GM12875 (cell line): ENCODE data around the gene LCN10.
"Not testable (repeated sequence)": the region's sequence is repeated elsewhere in the genome, so short reads cannot be mapped to it uniquely, and the experiment has no call there.

Experiments used
- H3K4me3 ChIP-seq: one replicate; pipeline ENCODE4 v1.5.1; 2011; ENCODE audit warnings: low read depth, low read length, control low read depth
- TF ChIP-seq, protein P1 (sequence below): IDR thresholded peaks from 2 replicates; pipeline ENCODE4 v1.5.1; 2011; ENCODE audit warnings: low read depth, mild to moderate bottlenecking, control low read depth, inconsistent platforms, low read length, moderate library complexity, borderline replicate concordance; ENCODE audit not compliant: insufficient read depth

LCN10 gene

DNA sequence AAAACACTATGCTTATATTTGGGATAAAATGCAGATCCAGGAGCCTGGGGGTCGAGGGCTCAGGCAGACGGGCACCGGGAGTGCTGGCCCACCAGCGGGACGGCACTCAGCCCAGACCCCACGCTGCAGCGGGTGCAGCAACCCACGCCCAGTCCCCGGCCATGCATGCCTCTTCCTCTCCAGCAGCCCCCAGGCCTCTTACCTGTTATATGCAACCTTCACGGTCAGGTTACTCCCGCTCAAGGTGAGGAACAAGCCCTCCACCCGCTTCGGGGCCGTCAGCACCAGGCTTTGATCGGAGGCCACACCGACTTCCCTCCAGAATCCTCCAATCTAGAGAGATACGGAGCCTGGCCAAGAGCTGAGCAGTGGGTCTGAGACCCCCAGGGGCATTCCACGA lies 14.1 kb upstream of the LCN10 start:
- H3K4me3 ChIP-seq = no peak overlapping the region
- TF ChIP-seq, protein P1, sequence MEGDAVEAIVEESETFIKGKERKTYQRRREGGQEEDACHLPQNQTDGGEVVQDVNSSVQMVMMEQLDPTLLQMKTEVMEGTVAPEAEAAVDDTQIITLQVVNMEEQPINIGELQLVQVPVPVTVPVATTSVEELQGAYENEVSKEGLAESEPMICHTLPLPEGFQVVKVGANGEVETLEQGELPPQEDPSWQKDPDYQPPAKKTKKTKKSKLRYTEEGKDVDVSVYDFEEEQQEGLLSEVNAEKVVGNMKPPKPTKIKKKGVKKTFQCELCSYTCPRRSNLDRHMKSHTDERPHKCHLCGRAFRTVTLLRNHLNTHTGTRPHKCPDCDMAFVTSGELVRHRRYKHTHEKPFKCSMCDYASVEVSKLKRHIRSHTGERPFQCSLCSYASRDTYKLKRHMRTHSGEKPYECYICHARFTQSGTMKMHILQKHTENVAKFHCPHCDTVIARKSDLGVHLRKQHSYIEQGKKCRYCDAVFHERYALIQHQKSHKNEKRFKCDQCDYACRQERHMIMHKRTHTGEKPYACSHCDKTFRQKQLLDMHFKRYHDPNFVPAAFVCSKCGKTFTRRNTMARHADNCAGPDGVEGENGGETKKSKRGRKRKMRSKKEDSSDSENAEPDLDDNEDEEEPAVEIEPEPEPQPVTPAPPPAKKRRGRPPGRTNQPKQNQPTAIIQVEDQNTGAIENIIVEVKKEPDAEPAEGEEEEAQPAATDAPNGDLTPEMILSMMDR = no peak

DNA sequence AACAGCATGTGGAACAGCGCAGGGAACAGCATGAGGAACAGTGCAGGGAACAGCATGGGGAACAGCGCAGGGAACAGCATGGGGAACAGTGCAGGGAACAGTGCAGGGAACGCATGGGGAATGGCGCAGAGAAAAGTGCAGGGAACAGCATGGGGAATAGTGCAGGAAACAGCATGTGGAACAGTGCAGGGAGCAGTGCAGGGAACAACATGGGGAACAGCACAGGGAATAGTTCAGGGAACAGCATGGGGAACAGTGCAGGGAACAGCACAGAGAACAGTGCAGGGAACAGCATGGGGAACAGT lies 13.3 kb upstream of the LCN10 start:
- TF ChIP-seq, protein P1 = no peak

DNA sequence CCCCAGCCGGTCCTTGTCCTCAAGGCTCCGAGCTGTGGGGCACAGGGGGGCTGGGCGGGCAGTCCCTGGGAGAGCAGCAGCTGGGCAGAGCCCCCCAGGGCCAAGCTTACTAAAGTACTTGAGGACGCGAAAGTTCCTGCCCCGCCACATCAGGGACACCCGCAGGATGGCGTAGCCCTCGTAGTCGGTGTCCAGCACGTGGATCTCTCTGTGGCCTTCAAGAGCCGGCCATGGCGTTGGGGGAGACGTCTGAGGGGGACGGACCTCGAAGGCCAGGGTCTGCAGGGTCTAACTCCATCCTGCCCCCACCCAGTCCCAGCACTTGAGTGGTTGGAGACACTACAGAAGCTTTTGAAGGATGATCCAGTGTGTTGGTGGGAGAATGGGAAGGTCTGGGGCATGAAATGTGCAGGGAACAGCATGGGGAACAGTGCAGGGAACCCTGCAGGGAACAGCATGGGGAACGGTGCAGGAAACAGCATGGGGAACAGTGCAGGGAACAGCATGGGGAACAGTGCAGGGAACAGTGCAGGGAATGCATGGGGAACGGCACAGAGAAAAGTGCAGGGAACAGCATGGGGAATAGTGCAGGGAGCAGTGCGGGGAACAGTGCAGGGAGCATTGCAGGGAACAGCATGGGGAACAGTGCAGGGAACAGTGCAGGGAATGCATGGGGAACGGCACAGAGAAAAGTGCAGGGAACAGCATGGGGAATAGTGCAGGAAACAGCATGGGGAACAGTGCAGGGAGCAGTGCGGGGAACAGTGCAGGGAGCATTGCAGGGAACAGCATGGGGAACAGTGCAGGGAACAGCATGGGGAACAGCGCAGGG lies 12.8 kb upstream of the LCN10 start:
- not testable (repeated sequence) for H3K4me3 ChIP-seq

More for the DNA sequence above, 13.3 kb upstream of the LCN10 start:
- no peak overlapping the region for H3K4me3 ChIP-seq

DNA sequence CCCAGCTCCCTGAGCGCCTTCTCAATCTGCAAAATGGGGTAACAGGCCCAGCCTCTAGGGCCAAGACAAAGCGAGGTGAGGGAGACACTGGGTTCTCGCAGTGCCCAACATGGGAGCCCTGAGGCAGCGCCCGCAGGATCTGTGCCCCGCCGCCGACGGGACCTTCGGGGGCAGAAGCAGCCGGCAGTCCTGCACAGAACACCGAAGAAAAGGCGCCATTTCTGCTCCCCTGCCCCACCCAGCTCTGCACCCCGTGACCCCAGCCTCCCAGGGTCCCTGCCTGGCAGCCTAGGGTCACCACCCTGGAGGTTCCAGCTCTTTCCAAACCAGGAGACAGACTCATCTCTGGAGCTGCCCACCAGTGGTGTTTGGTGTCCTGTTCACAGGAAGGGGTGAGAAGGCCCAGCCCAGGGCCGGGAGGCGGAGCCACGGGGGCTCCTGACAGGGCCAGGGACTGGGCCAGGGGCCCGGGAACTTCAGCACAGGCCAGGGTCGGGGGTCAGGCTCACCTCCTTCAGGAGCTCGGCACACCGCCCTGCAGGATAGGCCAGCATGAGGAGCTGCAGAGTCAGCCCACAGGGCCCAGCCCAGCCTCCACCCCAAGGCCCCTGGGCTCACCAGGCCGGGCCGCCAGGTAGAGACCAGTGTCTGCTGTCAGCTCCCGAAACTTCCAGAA lies 12.0 kb upstream of the LCN10 start:
- H3K4me3 ChIP-seq = no peak overlapping the region
- TF ChIP-seq, protein P1 = no peak

DNA sequence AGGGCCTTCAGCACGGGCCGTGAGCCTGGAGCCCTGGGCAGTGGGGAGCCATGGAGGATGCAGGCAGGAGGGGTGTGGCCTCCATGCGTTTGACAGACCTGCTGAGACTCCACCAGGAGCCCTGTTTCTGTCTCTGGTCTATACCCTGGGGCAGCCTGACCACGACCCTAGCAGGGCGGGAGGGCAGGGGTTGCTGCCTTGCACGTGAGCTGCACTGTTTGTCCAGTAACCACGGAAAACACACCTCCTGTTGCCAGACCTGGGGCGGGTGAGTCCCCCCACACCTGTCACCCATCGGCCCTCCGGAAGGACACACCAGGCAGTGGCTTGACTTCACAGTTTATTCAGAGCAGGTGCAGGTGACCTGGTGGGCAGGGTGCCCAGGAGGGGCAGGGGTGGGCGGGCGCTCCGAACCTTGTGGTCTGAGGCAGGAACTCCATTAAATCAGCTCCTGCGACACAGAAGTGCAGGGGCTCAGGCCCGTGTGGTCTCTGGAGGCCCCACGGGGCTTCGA lies 11.4 kb upstream of the LCN10 start:
- TF ChIP-seq, protein P1 = no peak
- no peak overlapping the region for H3K4me3 ChIP-seq

DNA sequence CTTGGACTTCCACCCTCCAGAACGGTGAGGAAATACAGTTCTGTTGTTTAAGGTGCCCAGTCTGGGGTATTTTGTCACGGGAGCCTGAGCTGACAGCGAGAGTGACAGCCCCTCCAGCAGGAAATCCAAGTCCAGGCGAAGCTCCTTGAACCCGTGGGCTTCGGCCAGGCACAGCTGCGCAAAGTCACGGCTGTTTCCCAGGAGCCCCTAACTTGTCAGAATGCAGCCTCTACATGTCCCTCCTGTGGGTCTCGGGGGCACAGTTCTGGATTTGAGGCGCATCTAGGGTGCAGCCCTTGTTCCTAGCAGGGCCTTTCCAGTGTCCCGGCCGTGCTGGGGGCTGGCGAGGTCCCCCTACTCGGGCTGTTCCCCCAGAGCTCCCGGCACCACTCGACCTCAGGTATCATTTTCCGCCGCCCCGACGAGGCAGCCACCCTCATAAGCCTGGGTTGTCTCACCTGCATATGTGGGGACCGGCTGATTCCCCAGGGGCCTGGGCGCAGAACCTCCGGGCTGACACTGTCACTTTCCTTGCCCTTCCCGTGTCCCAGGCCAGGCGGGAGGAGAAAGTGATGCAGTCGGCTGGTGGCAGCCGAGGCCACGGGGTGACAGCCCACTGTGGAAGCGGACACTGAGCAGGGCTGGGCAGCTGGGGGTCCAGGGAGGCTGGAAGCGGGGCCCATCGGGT lies 10.8 kb upstream of the LCN10 start:
- no peak overlapping the region for H3K4me3 ChIP-seq
- TF ChIP-seq, protein P1 = no peak

DNA sequence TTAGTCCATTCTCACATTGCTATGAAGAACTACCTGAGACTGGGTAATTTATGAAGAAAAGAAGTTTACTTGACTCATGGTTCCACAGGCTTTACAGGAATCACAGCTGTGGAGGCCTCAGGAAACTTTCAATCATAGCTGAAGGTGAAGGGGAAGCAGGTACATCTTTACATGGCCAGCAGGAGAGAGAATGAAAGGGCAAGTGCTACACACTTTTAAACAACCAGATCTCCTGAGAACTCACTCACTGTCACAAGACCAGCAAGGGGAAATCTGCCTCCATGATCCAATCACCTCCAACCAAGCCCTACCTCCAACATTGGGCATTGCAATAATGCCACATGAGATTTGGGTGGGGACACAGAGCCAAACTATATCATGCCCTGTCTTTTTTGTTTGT lies 9.1 kb upstream of the LCN10 start:
- no peak overlapping the region for H3K4me3 ChIP-seq
- TF ChIP-seq, protein P1 = no peak
